Measurements from ENCODE around the gene ABI2.
"Not testable (repeated sequence)": the region's sequence is repeated elsewhere in the genome, so short reads cannot be mapped to it uniquely, and the experiment has no call there.

ABI2 gene

DNA sequence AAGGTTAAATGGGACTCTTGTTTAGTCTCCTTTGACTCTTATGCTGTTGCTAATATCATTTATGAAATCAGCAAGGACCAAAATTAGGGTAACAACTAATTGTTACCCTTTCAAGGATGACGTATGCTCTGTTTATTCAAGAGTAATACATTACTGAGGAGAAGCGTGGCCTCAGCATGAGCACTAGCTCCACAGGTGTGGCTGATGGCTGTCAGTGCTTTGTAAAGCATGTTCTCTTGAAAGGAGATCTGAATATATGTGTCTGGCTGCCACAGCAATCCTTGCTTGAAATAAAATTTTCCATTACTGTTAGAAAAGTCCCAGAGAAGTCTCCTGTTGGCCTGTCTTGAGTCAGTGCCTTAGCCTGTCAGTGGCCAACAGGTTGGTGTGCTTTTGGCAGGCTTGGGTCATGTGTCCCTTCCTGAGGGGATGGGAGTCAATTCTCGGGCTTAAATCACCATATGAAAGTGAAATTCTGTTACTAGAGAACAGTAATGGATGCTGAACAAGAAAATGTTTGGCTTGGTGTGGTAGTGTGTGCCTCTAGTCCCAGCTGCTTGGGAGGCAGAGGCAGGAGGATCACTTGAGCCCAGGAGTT, 32.7 kb downstream of the ABI2 start:
- DNase-seq = no peak

DNA sequence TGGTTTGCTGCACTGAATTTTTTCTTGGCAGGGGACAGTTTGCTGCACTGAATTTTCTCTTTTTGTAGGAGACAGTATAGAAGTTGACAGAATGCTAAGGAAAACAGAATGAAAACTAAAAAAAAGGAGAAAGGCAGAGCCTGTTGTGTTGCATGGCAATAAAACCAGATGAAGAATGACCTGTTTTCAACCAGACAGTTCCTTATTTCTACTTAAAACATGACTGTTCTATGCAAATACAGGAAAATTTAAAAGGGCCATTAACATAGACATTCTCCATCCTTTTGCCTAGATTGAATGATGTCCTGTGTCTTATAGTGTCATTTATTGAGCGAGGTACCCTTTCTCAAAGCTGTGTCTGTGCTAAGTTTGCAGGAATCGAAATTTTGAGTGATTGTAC, 33.3 kb downstream of the ABI2 start:
- DNase-seq = no peak

DNA sequence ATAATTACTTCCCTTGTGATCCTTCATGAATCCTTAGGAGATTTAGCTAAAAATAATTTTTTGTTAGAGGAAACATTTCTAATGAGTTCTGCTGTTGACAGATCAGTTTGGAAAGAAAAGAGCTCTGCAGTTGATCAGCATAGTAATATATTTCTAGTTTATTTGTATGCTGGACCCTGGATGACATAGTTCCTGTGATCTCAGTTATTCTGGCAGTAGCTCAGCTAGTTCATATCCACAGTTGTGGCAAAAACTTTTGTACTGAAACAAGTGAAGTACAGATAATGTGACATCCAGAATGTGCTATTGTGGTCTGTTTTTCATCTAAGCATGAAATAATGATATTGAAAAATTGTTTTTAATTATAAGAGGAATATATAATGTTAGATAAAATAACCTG, 33.7 kb downstream of the ABI2 start:
- DNase-seq = no peak

DNA sequence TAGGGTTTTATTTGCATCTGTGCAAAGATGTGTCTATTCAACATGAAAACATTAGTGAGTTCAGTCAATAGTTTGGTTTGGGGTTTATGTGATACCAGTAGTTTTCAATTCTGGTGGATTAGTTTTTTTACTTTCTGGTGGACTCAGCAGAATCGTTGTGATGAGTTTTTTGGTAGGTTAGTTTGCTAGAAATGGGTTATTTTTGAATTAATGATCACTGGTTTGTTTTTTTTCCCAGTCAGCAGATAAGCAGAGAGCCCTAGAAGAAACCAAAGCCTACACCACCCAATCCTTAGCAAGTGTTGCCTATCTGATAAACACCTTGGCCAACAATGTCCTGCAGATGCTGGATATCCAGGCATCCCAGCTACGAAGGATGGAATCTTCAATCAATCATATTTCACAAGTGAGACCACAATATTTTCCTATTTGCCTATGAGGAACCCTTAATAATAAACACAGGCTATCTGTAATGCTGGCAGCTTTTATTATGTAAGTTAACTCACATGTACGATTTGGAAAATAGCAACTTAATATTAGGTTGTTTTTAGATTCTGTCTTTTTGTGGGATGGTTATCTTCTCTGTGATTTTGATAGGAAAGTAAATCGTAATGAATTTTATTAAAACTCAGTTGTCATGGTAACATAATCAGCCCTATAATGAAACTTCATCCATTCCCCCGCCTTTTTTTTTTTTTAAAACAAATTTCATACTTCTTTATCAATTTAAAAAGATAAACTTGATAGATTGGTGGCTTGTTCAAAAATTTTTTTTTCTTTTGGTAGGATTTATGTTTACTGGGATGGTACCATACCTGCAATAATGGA, 38.7 kb downstream of the ABI2 start:
- DNase-seq = no peak

DNA sequence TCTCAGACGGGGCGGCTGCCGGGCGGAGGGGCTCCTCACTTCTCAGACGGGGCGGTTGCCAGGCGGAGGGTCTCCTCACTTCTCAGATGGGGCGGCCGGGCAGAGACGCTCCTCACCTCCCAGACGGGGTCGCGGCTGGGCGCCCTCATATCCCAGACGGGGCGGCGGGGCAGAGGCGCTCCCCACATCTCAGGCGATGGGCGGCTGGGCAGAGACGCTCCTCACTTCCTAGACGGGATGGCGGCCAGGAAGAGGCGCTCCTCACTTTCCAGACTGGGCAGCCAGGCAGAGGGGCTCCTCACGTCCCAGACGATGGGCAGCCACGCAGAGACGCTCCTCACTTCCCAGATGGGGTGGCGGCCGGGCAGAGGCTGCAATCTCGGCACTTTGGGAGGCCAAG, 44.5 kb downstream of the ABI2 start:
- not testable (repeated sequence) for DNase-seq

DNA sequence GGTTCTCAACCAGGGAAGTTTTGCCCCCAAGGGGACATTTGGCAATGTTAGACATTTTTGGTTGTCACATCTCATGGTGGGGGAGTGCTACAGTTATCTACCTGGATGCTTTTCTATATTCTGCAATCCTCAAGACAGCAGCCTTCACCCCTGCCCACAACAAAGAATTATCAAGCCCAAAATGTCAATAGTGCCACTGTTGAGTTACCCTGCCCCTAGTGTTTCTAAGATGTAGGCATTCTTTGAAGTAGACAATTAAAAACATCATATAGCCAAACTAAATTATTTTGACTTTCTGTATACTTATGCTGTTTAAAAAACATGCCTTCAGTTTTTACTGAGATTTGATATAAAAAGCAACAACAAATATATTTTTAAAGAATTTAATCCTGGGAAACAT, 48.0 kb downstream of the ABI2 start:
- no peak for DNase-seq

DNA sequence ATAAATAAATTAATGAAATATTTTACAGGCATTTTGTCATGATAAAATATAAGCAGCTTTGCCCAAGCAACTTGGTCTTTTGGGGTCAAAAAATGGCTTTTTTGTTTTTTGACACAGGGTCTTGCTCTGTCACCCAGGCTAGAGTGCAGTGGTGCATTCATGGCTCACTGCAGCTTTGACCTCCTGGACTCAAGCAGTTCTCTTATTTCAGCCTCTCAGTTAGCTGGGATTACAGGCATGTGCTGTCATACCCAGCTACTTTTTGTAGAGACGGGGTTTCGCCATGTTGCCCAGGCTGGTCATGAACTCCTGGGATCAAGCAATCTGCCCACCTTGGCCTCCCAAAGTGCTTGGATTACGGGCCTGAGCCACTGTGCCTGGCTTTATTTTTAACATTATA, 51.0 kb downstream of the ABI2 start:
- no peak for DNase-seq

DNA sequence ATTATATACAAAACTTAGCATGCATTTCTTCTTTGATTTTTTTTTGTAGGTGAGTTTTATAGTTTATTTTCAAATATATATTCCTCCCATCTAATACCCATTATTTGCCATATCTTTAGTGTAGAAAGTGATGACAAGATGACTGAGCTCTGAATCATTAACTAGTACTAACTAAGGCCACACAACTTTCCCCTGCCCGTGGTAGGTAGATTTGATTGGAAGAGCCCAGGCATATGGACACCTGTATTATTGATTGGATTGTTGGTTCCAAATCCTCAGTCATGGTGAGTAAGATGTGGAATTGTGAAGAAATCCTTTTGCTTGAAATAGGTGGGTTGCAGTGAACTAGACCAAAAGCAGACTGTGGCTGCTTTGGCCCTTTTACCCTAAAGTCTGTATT, 54.8 kb downstream of the ABI2 start:
- no peak for DNase-seq

DNA sequence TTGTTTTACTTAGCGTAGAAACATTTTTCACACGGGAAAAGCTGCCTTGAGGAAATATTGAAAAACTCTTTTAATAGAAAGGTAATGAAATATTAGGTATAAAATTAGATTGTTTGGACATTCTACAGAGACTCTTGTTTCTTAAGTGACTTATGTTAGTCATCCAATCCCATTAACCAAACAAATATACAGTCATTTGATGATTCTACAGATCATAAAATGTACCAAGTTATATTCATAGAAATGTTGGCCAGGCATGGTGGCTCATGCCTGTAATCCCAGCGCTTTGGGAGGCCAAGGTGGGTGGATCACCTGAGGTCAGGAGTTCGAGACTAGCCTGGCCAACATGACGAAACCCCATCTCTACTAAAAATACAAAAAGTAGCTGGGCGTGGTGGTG, 60.0 kb downstream of the ABI2 start:
- DNase-seq = not testable (repeated sequence)

DNA sequence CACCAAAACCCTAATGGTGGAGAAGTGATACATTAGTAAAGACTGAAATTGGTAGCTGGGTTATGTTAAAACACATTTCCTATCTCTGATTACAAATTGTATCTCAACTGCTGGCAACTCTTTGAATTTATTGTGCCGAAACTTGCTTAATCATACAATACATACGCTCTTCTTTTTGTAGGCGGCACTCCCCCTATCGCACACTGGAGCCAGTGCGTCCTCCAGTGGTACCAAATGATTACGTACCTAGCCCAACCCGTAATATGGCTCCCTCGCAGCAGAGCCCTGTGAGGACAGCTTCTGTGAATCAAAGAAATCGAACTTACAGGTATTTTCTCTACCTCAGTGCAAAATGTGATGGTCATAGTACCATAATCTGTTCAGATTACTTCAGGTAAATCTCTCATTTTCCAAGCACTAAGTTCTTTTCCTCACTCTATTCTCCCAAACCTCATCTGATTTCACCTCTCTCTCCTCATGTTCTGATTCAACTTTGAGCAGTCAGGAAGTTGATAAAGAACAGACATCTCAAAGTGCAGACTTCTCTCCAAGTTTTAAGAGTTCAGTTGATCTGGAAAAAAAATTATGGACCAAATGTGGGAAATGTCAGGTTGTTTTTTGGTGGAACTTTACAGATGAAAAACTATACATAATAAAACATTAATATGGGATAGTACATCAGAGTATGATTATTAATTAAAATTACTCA, 66.5 kb downstream of the ABI2 start:
- no peak for DNase-seq

DNA sequence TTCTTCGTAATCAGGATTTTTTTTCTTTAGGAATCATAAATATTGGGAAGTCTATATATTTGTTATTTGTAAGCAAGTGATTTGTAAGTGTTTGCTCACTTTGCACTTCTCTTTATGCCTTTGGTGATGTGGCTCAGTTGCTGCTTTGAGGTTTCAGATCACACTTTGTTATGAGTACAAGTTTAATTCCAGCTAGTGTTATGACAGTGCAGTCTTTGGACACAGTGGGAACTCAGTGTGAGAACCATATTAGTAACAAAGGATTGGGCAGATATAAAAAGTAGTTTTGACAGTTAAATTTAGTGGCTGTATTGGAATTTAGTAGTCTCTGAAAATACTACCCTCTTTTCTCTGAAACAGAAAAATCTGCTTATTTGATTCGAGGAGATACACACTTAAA, 67.7 kb downstream of the ABI2 start:
- DNase-seq = no peak

DNA sequence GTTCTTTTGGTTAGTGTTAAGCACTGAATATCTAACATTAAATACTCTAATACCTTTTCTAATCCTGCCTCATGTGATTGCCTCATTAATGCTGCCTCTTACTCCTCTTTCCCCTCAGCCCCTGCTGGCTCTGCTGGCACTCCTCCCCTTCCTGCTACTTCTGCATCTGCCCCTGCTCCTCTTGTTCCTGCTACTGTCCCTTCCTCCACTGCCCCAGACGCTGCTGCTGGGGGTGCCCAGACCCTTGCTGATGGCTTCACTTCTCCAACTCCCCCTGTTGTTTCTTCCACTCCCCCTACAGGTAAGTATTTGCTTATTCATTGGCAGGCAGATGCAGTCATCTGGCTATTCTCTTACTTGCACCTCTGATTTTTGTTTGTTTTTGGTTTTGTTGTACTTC, 68.5 kb downstream of the ABI2 start:
- DNase-seq = no peak

DNA sequence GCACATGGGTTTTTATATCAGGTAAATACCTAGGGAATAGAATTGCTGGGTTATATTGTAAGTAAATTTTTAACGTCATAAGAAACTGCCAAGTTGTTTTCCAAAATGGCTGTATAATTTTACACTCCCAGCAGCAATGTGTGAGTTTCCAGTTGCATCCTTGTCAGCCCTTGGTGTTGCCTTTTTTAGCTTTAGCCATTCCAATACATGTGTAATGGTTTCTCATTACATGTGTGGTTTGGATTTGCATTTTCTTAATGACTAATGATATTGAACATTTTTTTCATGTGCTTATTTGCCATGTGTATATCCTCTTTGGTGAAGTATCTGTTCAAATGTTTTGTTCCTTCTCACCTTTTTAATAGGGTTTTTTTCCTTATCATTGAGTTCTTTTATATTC, 70.8 kb downstream of the ABI2 start:
- no peak for DNase-seq

DNA sequence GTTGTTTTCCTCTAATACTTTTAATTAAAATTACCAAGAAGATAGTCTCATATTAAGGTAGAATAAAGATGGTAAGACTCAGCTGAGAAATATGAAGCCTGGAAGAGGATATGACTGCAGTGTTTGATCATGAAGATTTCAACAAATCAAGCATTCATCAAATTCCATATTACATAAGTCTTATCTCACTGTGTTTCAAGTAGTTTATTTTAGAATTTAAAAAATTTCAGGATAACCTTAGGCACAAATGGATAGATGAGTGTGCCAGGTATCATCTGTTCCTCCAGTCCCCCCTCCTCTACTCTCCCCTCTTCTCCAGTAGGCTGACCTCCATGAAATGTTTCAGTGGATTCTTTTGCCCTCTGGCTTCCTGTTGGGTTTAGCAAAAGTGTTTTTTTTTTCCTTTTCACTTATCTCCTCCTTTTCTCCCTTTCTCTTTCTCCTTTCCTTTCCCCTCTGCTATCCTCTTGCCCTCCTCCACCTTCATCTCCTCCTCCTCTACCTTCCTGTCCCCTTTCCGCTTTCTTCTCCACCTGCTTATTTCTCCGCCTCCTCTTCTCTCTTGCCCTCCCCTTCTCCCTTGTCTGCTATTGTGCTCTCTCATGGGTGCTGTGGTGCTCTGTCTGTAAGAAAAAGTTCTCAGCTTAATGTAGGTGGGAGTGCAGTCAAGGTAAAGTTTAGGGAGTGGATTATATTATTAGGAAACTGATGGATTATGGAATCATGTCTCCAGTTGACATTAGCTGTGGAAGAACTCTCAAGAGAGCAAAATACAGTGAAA, 72.8 kb downstream of the ABI2 start:
- DNase-seq = no peak

DNA sequence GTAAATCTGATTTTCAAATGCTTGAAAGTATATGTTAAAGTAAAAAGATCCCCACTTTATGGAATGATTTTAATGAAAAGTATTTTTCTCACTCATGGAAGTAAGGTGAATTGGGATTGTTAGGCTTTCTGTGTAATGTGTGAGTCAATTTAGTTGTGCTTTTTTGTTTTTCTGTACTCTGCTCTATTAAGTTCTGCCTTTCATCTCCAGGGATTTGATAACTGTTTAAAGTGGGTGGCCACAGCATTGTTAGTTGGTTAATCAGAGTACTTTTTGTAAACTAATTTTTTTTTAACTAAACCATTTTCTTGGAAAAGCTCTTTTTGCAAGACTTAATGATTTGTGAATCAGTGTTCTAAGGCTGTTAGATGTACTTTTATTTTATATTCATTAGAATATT, 76.8 kb downstream of the ABI2 start:
- no peak for DNase-seq

DNA sequence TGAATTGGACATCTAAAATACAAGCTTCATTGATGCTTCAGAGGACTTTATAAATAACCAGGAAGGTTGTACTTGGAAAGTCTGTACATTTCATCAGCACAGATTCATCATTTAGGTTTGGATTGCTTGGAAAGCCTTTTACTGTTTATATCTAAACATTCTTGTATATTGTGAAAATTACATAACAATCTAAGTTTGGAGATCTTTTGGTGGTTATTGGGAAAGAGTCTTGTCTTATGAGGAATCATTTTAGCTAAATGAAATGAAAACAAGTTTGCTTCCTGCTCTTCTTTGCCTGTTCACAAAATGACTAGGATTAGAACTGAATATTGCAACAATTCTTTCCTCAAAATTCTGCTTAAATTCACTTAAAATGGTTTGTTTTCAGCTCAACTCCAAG, 79.3 kb downstream of the ABI2 start:
- DNase-seq = no peak

DNA sequence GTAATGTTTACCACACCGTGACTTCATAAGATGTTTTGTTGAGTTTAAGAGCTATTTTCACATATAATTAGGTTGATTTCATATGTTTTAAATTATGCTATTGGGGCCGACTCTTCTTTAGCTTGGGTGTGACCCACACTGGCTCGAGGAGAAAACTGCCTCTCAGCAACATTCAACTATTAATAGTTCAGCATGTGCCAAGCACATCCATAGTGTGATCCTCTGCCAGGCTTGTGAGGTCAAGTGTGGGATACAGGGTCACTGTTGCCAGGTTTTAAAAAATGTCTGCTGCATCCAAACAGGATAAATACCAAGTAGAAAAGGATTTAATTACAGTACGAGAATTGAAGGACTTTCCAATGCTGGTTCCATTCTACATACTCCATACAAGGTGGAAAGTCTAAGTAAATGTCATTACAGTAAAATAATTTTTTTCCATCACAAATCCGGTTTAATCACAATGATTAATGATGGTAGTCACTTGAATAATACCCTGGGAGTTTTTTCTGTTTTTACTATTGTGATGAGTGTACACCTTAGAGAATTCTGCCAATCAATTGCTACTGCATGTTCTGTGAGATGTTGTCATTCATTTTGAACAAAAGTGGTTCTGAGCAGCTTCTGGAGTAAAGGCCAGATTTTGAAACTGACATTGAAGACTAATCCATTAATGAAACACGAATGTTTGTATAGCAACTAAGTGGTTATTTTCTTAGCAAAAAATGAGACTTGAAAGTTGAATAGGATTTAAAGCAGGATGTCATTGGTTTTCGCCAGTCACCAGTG, 84.5 kb downstream of the ABI2 start:
- DNase-seq = no peak

DNA sequence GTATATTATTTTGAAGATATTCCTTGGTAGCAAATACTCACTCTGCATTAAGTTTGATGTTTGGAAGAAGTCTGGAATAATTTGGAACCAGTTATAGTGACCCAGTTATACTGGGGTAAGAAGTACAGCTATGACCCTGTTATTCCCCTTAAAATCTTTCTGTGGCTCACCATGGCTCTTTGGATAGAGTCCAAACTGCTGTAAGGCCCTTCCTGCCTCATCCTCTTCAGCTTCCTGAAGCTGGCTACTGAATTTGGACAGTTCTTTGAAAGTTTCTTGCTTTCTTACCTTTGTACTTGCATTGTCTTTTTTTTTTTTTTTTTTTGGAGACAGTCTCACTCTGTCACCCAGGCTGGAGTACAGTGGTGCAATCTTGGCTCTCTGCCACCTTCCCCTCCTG, 85.6 kb downstream of the ABI2 start:
- DNase-seq = no peak

DNA sequence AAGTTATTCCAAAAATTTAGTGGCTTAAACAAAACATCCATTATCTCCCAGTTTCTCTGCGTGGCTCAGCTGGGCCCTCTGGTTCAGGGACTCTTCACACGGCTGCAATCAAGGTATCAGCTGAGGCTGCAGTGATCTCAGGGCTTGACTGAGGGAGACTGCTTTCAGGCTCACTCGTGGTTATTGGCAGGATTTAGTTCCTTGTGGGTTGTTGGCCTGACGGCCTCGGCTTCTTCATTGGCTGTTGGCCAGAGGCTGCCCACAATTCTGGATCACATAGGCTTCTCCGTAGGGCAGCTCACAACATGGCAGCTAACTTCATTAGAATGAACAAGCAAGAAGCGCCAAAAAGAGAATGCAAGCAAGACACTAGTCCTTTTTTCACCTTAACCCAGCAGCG, 90.1 kb downstream of the ABI2 start:
- no peak for DNase-seq

DNA sequence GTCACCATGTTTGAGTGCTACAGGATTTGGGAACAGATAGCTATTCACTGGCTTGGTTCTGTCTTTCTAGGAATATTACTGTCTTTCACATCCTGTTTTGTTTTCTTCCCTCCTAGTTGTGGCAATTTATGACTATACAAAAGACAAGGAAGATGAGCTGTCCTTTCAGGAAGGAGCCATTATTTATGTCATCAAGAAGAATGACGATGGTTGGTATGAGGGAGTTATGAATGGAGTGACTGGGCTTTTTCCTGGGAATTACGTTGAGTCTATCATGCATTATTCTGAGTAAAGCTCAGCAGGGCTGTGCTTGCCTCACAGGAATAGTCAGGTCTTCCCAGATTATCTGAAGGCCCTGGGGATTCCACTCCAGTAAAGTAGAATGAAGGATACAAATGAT, 98.9 kb downstream of the ABI2 start:
- no peak for DNase-seq

DNA sequence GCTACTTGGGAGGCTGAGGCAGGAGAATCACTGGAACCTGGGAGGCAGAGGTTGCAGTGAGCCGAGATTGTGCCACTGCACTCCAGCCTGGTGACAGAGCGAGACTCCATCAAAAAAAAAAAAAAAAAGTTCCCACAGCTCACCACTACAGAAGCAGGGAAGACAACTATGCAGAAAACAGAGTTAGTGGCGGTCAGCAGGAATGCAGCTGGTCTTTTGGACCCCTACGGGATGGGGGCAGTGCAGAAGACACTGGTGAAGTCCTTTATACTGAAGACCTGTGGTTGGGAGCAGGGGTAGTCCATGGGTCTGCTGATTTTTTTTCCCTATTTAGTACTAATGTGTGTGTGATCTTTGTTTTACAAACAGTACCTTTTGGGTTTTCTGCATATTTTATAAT, 101.4 kb downstream of the ABI2 start:
- DNase-seq = not testable (repeated sequence)

DNA sequence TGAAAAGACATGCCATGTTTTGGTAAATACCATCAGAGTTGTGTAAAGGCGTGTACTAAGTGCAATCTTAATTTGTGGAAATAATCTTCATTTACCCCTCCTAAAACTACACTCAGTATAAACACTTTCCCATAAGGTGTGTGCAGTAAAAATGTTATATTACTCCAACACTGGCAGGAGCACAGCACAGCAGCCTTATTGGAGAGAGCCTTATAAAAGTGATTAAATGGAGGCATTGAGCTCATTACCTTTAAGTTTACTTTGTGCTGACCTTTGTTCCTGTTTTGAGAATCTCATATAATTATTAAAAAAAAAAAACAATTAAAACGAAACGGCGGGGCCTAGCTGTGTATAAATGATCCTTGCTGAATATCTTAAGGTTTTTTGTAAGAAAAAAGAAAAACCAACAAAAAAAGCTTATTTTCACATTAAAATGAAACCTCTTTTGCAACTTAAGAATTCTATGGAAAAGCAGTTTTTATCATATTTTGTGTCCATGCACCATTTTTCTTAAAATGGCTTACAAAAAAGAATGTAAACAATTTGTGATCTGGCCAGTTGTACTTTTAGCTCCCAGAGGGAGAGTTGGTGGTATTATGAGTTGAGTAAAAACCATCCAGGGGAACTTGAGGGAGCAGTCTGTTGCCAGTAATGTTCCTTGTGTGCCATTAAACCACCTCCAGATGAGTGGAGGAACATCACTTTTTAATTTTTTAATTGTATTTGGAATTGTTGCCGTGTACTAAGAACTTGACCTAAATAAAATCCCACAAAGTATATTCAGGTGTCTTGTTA, 103.4 kb downstream of the ABI2 start:
- DNase-seq = no peak

All from kidney glomerular epithelial cell (primary cell).